Keratinocyte (primary cell): ENCODE data around the gene EIF3L. TPM values are rescaled to one million over a fixed set of nuclear protein-coding genes. Genes with fewer than 3 reads are reported as not detected.

Experiments used
- DNase-seq: peaks from one replicate; pipeline ENCODE4 v3.0.0-alpha.2; 2011; ENCODE audit warnings: low read depth, missing footprints, low spot score
- FAIRE-seq: peaks from 2 replicates; lab custom pipeline; 2011; peaks lifted over from hg19 to GRCh38; lab: Jason Lieb, UNC
- H2AFZ ChIP-seq: 2 replicates; pipeline ENCODE4 v1.6.0; 2012; ENCODE audit warnings: low read length, control low read depth, inconsistent platforms; ENCODE audit not compliant: control insufficient read depth
- H3K27ac ChIP-seq: 2 replicates; pipeline ENCODE4 v1.5.1; 2011; ENCODE audit warnings: low read length; ENCODE audit not compliant: control insufficient read depth, insufficient read depth
- H3K27me3 ChIP-seq: 3 replicates; pipeline ENCODE4 v1.6.0; 2011; ENCODE audit warnings: low read length; ENCODE audit not compliant: control insufficient read depth, insufficient read depth; ENCODE audit errors: extremely low read depth
- H3K36me3 ChIP-seq, 2 experiments: 2 replicates in 1 of 2; 3 replicates in 1 of 2; pipeline ENCODE4 v1.5.1; 2011; ENCODE audit warnings: low read length in 2 of 2, mild to moderate bottlenecking in 1 of 2; ENCODE audit not compliant: control insufficient read depth in 2 of 2, insufficient read depth in 2 of 2; ENCODE audit errors: extremely low read depth in 1 of 2
- H3K4me1 ChIP-seq: 3 replicates; pipeline ENCODE4 v1.5.1; 2011; ENCODE audit warnings: low read length; ENCODE audit not compliant: control insufficient read depth, insufficient read depth; ENCODE audit errors: extremely low read depth
- H3K4me2 ChIP-seq: 3 replicates; pipeline ENCODE4 v1.6.0; 2011; ENCODE audit warnings: low read depth, low read length; ENCODE audit not compliant: control insufficient read depth, insufficient read depth; ENCODE audit errors: extremely low read depth
- H3K4me3 ChIP-seq, 3 experiments: fragments of 200-600 bp in 1 of 3; sonication (generic) in 1 of 3; 2 replicates in 2 of 3; 3 replicates in 1 of 3; pipeline ENCODE4 v1.5.1; 2011 to 2016; ENCODE audit warnings: low read length in 3 of 3, mild to moderate bottlenecking in 3 of 3, control low read depth in 2 of 3, inconsistent platforms in 1 of 3, low read depth in 1 of 3, mixed read lengths in 1 of 3, mixed run types in 1 of 3, moderate library complexity in 1 of 3; ENCODE audit not compliant: control insufficient read depth in 2 of 3, insufficient read depth in 2 of 3; ENCODE audit errors: extremely low read depth in 1 of 3
- H3K79me2 ChIP-seq: 2 replicates; pipeline ENCODE4 v1.6.0; 2012; ENCODE audit warnings: low read length; ENCODE audit not compliant: control insufficient read depth, insufficient read depth
- H3K9ac ChIP-seq: 3 replicates; pipeline ENCODE4 v1.6.0; 2011; ENCODE audit warnings: low read length; ENCODE audit not compliant: control insufficient read depth, insufficient read depth; ENCODE audit errors: extremely low read depth
- H3K9me1 ChIP-seq: 3 replicates; pipeline ENCODE4 v1.6.0; 2011; ENCODE audit warnings: low read length; ENCODE audit not compliant: control insufficient read depth, insufficient read depth; ENCODE audit errors: extremely low read depth
- H3K9me3 ChIP-seq: 2 replicates; pipeline ENCODE4 v1.5.1; 2012; ENCODE audit warnings: low read depth, low read length; ENCODE audit not compliant: control insufficient read depth
- H4K20me1 ChIP-seq: 3 replicates; pipeline ENCODE4 v1.6.0; 2011; ENCODE audit warnings: low read length; ENCODE audit not compliant: control insufficient read depth, insufficient read depth; ENCODE audit errors: extremely low read depth
- CTCF ChIP-seq, 3 experiments: IDR thresholded peaks in 1 of 3; conservative IDR thresholded peaks in 1 of 3; optimal IDR thresholded peaks in 1 of 3; 2 replicates in 2 of 3; 3 replicates in 1 of 3; pipeline versions ENCODE3 to v1.5.1; 2011; ENCODE audit warnings: low read length in 3 of 3, mild to moderate bottlenecking in 3 of 3, moderate library complexity in 2 of 3, control low read depth in 1 of 3, inconsistent platforms in 1 of 3; ENCODE audit not compliant: insufficient read depth in 2 of 3; ENCODE audit errors: extremely low read depth in 1 of 3
- EZH2 ChIP-seq: IDR thresholded peaks from one replicate; pipeline ENCODE4 v1.6.1; 2012; ENCODE audit warnings: inconsistent platforms, mild to moderate bottlenecking, low read length, moderate library complexity
- dilution Hi-C: fragments of 300-500 bp; cut with MboI; formaldehyde crosslinking; loops from one replicate; pipeline ENCODE4 v1.7.0; 2020; ENCODE audit warnings: low sequenced_read_pairs; ENCODE audit not compliant: extremely low pct_ligation_motif_present
- polyA plus RNA-seq, 5 experiments: library from polyadenylated mRNA; depleted of rRNA in 3 of 5; stranded (reverse) in 3 of 5; stranded (forward) in 1 of 5; unstranded in 1 of 5; fragments of >200 nt; gene quantifications; 1 replicate in 1 of 5; 2 replicates in 3 of 5; 3 replicates in 1 of 5; pipeline versions ENCODE4 v1.2.1 to v1.2.3, GENCODE V29; 2011 to 2012; ENCODE audit warnings: missing spikeins in 2 of 5, low read depth in 1 of 5, low replicate concordance in 1 of 5

Gene EIF3L
- polyA plus RNA-seq, 1 donor (not counting 4 experiments of a cell fraction or from before 2014, with no cell fraction given): 639 TPM

- FAIRE-seq (no peak), DNase-seq (no peak)
- Histone ChIP-seq H3K9ac (no peak overlapping the region), H3K79me2 (peaks cover 36% of the 10 kb centered on the region), H3K4me1 (peaks cover 21% of the 10 kb centered on the region), H3K36me3 (peaks cover 48 to 57% of the 10 kb centered on the region in 2 experiments), H2AFZ (no peak overlapping the region), H3K9me1 (peaks cover 5% of the 10 kb centered on the region), H4K20me1 (peaks cover 39% of the 10 kb centered on the region), H3K4me3 (no peak overlapping the region), H3K9me3 (no peaks in the 10 kb centered on the region), H3K4me2 (no peak overlapping the region), H3K27me3 (no peaks in the 10 kb centered on the region), H3K27ac (no peak overlapping the region)
- dilution Hi-C loops: no loop called here
- TF ChIP-seq EZH2 (no peak), CTCF (optimal IDR thresholded peaks at IDR 0.05 in 1 of 3, IDR thresholded peaks at IDR 0.05 in 1 of 3, conservative IDR thresholded peaks at IDR 0.05 in 1 of 3; ENCODE audit: extremely low read depth in 1 of 3, insufficient read depth in 2 of 3, low read length in 3 of 3) (no peak)
Measured at GRCh38 chr22:37931893-37932389, 82.7 kb downstream of the EIF3L start.

- DNase-seq (no peak), FAIRE-seq (no peak)
- peaks cover 5% of the 10 kb centered on the region for H3K9me1 ChIP-seq
- no peak overlapping the region for H3K9ac ChIP-seq
- H3K4me1 ChIP-seq: peaks cover 21% of the 10 kb centered on the region
- peaks cover 46 to 55% of the 10 kb centered on the region in 2 experiments for H3K36me3 ChIP-seq
- peaks cover 32% of the 10 kb centered on the region for H3K79me2 ChIP-seq
- no peak overlapping the region for H2AFZ ChIP-seq
- no peak overlapping the region for H3K27ac ChIP-seq
- H4K20me1 ChIP-seq: peaks cover 39% of the 10 kb centered on the region
- no peak overlapping the region for H3K4me2 ChIP-seq
- dilution Hi-C loops: no loop called here
- no peak overlapping the region for H3K4me3 ChIP-seq
- H3K9me3 ChIP-seq: no peaks in the 10 kb centered on the region
- no peak for TF ChIP-seq EZH2
- TF ChIP-seq CTCF (optimal IDR thresholded peaks at IDR 0.05 in 1 of 3, IDR thresholded peaks at IDR 0.05 in 1 of 3, conservative IDR thresholded peaks at IDR 0.05 in 1 of 3; ENCODE audit: extremely low read depth in 1 of 3, insufficient read depth in 2 of 3, low read length in 3 of 3): no peak
- no peaks in the 10 kb centered on the region for H3K27me3 ChIP-seq
Measured at GRCh38 chr22:37932401-37932800, 83.2 kb downstream of the EIF3L start.
